Inflammatory macrophage (primary cell): ENCODE results near the gene ANKRD11.
"Not testable (repeated sequence)": the region's sequence is repeated elsewhere in the genome, so short reads cannot be mapped to it uniquely, and the experiment has no call there.

ENCODE experiments used
- DNase-seq, 2 donors: peaks; one replicate each; pipeline ENCODE4 v3.0.0-alpha.2; 2020 to 2022

The ANKRD11 gene

DNA sequence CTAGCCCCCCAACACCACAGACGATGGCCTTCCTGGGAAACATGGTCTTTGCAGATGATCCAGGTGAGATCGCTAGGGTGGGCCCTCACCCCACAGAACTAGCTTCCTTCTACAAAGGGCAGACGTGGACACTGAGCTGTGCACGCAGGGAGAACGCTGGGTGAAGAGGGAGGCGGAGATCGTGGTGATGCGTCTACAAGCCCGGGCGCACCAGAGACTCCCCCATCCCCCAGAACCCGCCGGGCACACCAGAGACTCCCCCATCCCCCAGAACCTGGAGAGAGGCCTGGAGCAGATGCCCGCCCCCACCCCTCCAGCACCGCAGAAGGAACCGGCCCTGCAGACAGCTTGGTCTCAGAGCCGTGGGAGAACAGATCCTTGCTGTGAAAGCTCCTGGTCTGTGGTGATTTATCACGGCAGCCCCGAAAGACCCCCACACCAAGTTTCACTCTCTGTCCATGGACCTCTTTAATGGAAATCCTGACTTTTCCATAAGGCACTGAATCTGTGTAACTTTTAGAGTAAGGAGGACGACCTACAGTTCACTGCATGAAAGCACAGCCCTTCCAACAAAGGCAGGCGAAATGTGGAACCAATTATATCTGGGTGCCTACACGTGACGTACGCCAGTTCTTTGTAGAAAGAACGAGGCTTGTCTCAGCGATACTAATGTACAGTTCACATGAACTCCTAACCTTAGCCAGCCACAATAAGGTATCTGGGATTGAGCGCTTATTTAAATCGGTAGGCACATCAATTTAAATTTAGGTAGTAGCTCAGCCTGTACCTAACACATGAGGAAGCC, 88.5 kb downstream of the ANKRD11 start:
- no peak for DNase-seq

GRCh38 chr16:89401205-89401604, 89.2 kb downstream of the ANKRD11 start:
- no peak for DNase-seq

DNA sequence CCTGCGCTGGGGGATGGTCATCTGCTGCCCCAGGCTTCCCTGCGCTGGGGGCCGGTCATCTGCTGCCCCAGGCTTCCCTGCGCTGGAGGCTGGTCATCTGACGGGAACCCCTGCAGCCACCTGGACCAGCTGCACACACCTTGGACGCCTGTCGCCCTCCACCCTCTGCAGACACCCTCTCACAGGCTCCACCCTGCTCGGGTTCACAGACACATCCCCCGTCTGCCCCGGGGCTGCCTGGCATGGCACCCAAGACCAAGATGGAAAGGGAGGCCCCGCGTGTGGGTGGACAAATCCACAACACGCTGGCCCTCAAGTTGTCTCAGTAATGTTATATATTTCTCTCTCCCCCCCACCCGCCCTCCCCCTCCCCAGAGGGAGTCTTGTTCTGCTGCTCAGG, 89.6 kb downstream of the ANKRD11 start:
- no peak for DNase-seq

- no peak for DNase-seq
Observed at GRCh38 chr16:89398924-89399323, 91.4 kb downstream of the ANKRD11 start.

GRCh38 chr16:89397331-89397861, 93.0 kb downstream of the ANKRD11 start:
- DNase-seq: no peak

GRCh38 chr16:89396156-89396555, 94.2 kb downstream of the ANKRD11 start:
- no peak for DNase-seq

GRCh38 chr16:89395150-89396142, 94.9 kb downstream of the ANKRD11 start:
- DNase-seq: no peak

GRCh38 chr16:89393738-89394406, 96.5 kb downstream of the ANKRD11 start:
- no peak for DNase-seq

- peak; percentile 51 to 72 for DNase-seq
Observed at GRCh38 chr16:89392881-89393737, 97.3 kb downstream of the ANKRD11 start.

- DNase-seq: not testable (repeated sequence)
Observed at GRCh38 chr16:89390224-89390583, 100.2 kb downstream of the ANKRD11 start.

DNA sequence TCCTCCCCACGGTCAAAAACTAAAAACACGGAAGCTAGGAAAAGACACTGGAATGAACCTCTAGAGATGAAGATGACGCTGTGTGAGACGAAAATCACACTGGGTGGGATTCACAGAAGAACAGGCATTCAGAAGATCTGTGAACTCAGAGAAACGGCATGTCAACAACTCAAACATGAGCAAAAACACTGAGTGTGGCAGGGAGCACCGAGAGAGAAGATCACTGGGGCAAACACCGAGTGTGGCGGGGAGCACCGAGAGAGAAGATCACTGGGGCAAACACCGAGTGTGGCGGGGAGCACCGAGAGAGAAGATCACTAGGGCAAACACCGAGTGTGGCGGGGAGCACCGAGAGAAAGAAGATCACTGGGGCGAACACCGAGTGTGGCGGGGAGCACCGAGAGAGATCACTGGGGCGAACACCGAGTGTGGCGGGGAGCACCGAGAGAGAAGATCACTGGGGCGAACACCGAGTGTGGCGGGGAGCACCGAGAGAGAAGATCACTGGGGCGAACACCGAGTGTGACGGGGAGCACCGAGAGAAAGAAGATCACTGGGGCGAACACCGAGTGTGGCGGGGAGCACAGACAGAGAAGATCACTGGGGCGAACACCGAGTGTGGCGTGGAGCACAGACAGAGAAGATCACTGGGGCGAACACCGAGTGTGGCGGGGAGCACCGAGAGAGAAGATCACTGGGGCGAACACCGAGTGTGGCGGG, 100.7 kb downstream of the ANKRD11 start:
- not testable (repeated sequence) for DNase-seq

GRCh38 chr16:89388536-89388935, 101.8 kb downstream of the ANKRD11 start:
- DNase-seq: no peak

DNA sequence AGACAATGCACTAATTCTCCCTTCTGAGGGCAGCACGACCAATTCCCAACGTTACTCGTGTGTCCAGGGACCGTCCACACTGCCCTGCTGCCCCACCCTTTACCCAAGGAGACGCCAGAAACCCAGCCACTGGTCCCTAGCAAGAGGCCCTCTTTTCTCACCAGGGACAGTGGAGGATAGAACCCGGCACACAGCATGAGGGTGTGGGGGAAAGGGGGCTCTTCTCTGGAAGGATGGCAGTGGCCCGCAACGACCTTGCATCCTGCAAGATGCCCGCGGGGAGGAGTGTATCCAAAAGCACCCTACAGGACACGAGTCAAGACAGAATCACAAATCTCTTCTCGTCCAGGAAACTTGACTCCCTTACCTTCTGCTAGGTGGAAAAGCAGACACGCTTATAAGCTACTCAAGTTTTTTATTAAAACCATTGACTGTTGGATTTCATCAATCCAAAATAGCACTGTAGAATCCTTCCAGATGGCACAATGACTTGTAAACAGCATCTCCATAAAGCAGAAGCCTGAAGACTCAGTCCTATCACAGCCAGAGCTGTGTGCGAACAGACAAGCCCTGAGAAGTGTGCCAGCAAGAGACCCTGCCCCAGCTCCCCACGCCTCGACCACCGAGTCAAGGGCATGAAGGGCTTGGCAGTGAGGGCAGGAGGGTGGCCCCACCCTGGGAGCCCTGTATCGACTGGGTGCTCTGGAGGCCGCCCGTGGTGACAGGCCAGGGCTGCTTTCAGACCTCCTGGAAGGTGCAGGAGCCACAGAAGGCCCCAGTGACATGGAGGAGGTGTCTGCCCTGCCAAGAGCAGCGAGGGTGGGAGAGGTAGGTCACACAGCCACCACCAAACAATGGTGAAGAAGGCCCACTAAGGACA, 103.8 kb downstream of the ANKRD11 start:
- DNase-seq: no peak

DNA sequence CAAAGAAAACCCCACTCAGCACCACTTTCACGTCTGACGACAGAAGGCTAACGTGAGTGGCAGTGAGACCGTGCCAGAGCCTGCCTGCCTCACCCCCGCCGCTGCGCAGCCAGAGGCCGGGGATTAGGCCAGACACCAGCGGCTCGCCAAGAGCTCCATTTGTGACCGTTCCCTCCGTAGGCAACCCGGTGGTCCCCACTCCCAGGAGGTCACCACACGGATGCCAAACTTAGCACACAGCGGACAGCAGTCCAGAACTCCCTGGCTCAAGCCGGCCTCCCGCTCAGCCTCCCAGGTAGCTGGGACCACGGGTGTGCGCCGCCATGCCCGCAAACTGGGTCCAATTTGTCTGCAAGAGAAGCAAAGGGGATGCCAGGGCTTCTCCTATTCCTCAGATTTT, 104.6 kb downstream of the ANKRD11 start:
- no peak for DNase-seq

DNA sequence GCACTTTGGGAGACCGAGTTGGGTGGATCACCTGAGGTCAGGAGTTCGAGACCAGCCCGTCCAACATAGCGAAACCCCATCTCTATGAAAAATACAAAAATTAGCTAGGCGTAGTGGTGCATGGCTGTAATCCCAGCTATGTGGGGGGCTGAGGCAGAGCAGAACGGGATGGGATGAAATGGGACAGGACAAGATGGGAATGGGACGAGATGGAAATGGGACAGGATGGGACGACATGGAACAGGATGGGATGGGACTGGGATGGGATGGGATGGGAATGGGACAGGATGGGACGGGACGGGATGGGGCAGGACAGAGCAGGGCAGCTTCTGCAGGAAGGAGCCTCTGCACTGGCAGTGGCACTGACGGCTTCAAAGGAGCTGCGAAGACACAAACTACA, 106.1 kb downstream of the ANKRD11 start:
- no peak for DNase-seq

DNA sequence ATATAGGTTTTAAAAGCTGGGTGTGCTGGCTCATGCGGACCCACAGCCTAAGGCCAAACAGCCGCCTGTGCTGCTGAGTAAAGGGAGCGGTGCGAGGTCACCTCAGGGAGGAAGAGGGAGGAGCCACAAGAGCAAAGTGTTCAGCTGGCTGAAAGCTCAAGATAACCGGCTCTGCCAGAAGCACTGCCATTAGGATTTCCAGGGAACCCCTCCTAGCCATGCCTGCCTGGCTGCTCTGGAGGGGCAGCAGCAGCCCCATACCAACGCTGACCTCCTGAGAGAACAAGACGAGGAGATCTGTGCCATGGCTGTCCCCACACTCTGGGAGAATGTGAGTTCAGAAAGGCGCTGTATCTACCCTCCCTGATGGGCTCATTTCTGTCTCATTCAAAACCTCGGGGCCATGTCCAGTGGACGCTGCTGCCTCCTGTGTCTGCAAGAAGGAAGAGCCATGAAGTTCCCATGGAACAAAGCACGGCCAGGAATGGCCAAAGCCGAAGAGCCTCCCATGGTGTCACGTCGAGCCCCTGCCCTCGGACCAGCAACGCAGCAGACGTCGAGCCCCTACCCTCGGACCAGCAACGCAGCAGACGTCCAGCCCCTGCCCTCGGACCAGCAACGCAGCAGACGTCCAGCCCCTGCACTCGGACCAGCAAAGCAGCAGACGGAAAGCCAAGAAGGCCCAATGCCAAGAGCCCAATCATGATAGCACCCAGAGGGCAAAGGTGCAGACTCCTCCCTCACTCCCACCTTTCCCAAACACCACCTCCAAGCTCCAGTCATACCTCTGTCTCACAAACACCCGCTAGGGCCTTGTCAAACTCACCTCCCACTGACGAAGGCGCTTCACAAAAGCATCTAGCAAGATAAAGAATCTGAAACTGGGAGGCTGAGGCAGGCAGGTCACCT, 107.0 kb downstream of the ANKRD11 start:
- DNase-seq: no peak

DNA sequence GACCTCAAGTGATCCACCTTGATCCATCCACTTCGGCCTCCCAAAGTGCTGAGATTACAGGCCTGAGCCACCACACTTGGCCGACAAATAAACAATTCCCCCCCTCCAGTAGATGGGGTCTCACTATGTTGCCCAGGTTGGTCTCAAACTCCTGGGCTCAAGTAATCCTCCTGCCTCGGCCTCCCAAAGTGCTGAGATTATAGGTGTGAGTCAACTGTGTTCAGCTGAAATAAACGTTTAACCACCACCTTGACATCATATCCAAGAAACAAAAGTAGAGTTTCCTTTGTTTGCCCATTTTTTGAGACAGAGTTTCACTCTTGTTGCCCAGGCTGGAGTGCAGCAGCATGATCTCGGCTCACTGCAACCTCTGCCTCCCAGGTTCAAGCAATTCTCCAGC, 107.8 kb downstream of the ANKRD11 start:
- not testable (repeated sequence) for DNase-seq

- DNase-seq: no peak
Observed at GRCh38 chr16:89381788-89382187, 108.6 kb downstream of the ANKRD11 start.

GRCh38 chr16:89380681-89381080, 109.7 kb downstream of the ANKRD11 start:
- no peak for DNase-seq
